ENCODE results near the gene FAM228B.

FAM228B gene

GRCh38 chr2:24205131-24205530, 81.9 kb downstream of the FAM228B start:
- no peak for DNase-seq

- no peak for DNase-seq
These were observed 83.0 kb downstream of the FAM228B start for GRCh38 chr2:24206242-24206641.

- DNase-seq, result no peak
These were observed 83.4 kb downstream of the FAM228B start for GRCh38 chr2:24206714-24207113.

GRCh38 chr2:24207359-24207758, 84.1 kb downstream of the FAM228B start:
- no peak for DNase-seq

- DNase-seq, result no peak
These were observed 85.2 kb downstream of the FAM228B start for GRCh38 chr2:24208490-24208889.

GRCh38 chr2:24209389-24210105, 86.3 kb downstream of the FAM228B start:
- DNase-seq, result no peak

GRCh38 chr2:24210106-24210455, 86.8 kb downstream of the FAM228B start:
- DNase-seq, result no peak

GRCh38 chr2:24210723-24211122, 87.5 kb downstream of the FAM228B start:
- no peak for DNase-seq

- DNase-seq, result no peak
These were observed 88.1 kb downstream of the FAM228B start for GRCh38 chr2:24211408-24211807.

GRCh38 chr2:24214880-24215279, 91.6 kb downstream of the FAM228B start:
- DNase-seq, result no peak
